Upper lobe of left lung (tissue), 4 donors: ENCODE data around the gene DCLK1.

Experiments used
- EP300 ChIP-seq, 4 donors: sonication (generic); formaldehyde crosslinking; IDR thresholded peaks; one replicate each; pipeline ENCODE4 v1.5.1; 2017; ENCODE audit warnings: antibody characterized with exemption in 4 of 4, control low read depth in 2 of 4
- POLR2AphosphoS5 ChIP-seq, 2 donors: sonication (generic); formaldehyde crosslinking; IDR thresholded peaks; one replicate each; pipeline ENCODE4 v1.5.1; 2017; ENCODE audit warnings: antibody characterized with exemption in 2 of 2
- TF ChIP-seq, protein P1 (sequence below), 6 experiments: fragments of 450-650 bp in 4 of 6; fragments of 200-600 bp in 2 of 6; sonication (generic) in 2 of 6; IDR thresholded peaks; one replicate each; pipeline ENCODE4 v1.5.1; 2016 to 2019; ENCODE audit warnings: antibody characterized with exemption in 6 of 6

DNA sequence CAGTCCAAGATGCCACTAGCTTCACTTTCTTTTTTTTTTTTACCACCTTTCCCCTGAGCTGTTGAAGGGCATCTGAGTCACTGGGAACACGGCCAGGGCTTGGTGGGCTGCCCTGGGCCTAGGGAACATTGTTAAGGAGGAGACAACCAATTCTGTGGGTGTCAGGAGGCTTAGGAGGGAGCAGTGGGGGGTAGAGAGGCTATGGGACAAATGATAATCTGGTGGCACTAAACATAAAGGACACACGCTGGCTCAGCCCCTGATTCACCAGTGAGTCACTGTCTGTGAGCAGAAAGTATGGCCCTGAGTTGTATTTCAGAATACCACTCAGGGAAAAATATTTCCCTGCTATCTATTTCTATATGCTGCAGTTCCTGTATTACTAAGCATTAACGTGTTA is 207.8 kb downstream of the DCLK1 start:
- TF ChIP-seq, protein P1, sequence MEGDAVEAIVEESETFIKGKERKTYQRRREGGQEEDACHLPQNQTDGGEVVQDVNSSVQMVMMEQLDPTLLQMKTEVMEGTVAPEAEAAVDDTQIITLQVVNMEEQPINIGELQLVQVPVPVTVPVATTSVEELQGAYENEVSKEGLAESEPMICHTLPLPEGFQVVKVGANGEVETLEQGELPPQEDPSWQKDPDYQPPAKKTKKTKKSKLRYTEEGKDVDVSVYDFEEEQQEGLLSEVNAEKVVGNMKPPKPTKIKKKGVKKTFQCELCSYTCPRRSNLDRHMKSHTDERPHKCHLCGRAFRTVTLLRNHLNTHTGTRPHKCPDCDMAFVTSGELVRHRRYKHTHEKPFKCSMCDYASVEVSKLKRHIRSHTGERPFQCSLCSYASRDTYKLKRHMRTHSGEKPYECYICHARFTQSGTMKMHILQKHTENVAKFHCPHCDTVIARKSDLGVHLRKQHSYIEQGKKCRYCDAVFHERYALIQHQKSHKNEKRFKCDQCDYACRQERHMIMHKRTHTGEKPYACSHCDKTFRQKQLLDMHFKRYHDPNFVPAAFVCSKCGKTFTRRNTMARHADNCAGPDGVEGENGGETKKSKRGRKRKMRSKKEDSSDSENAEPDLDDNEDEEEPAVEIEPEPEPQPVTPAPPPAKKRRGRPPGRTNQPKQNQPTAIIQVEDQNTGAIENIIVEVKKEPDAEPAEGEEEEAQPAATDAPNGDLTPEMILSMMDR (IDR thresholded peaks at IDR 0.05): no peak
- TF ChIP-seq POLR2AphosphoS5 (IDR thresholded peaks at IDR 0.05) (no peak), EP300 (IDR thresholded peaks at IDR 0.05) (no peak)
